Central memory CD8-positive, alpha-beta T cell (primary cell): ENCODE measurements around the gene EFEMP2.

Source experiments
- ATAC-seq: fragments of 150-1000 bp; cut with Tn5 transposase; replicated peaks from 2 replicates; pipeline ENCODE4 v1.10.0; 2022; ENCODE audit warnings: mild to moderate bottlenecking, moderate FRiP score, moderate number of reproducible peaks; ENCODE audit not compliant: poor library complexity, severe bottlenecking; ENCODE audit errors: extremely low read depth
- DNase-seq, 2 donors: peaks; one replicate each; pipeline ENCODE4 v3.0.0; 2021; ENCODE audit warnings: low spot score in 2 of 2
- H3K27ac Mint-ChIP-seq: one replicate; pipeline ENCODE4 v1.8.0; 2022; ENCODE audit warnings: low read depth, mild to moderate bottlenecking, moderate library complexity, mixed read lengths
- H3K27me3 Mint-ChIP-seq: one replicate; pipeline ENCODE4 v1.8.0; 2022; ENCODE audit warnings: mixed read lengths
- H3K36me3 Mint-ChIP-seq: one replicate; pipeline ENCODE4 v1.8.0; 2022; ENCODE audit warnings: mild to moderate bottlenecking, moderate library complexity, mixed read lengths; ENCODE audit not compliant: insufficient read depth
- H3K4me1 Mint-ChIP-seq: one replicate; pipeline ENCODE4 v1.8.0; 2022; ENCODE audit warnings: mixed read lengths
- H3K4me3 Mint-ChIP-seq: one replicate; pipeline ENCODE4 v1.8.0; 2022; ENCODE audit warnings: mild to moderate bottlenecking, moderate library complexity, mixed read lengths
- H3K9me3 Mint-ChIP-seq: one replicate; pipeline ENCODE4 v1.8.0; 2022; ENCODE audit warnings: mixed read lengths

EFEMP2 gene

GRCh38 chr11:65872586-65873317 lies at the start of gene EFEMP2:
TSS of gene EFEMP2 (minus strand) at chr11:65872800. CDS start at chr11:65872354, 446 bp downstream.
- no peaks in the 10 kb centered on the region for H3K27me3 Mint-ChIP-seq
- peaks cover 27% of the 10 kb centered on the region for H3K4me1 Mint-ChIP-seq
- peak within 1 kb of the TSS; percentile 86 for H3K4me3 Mint-ChIP-seq
- H3K9me3 Mint-ChIP-seq: no peaks in the 10 kb centered on the region
- DNase-seq: no peak
- peaks cover 8% of the 10 kb centered on the region for H3K36me3 Mint-ChIP-seq
- peak within 1 kb of the TSS; percentile 91 for H3K27ac Mint-ChIP-seq
- peak; percentile 3 for ATAC-seq

- no peak overlapping the region for H3K27ac Mint-ChIP-seq
- no peaks in the 10 kb centered on the region for H3K9me3 Mint-ChIP-seq
- ATAC-seq: no peak
- H3K27me3 Mint-ChIP-seq: no peaks in the 10 kb centered on the region
- no peak for DNase-seq
- H3K4me1 Mint-ChIP-seq: peaks cover 13% of the 10 kb centered on the region
- H3K4me3 Mint-ChIP-seq: no peak overlapping the region
- H3K36me3 Mint-ChIP-seq: peaks cover 14% of the 10 kb centered on the region
These were observed 49.3 kb upstream of the EFEMP2 start for GRCh38 chr11:65921876-65922275.

- no peak for DNase-seq
- Mint-ChIP-seq H3K27ac (no peak overlapping the region), H3K9me3 (no peaks in the 10 kb centered on the region), H3K27me3 (no peaks in the 10 kb centered on the region), H3K36me3 (peaks cover 17% of the 10 kb centered on the region), H3K4me1 (peaks cover 20% of the 10 kb centered on the region), H3K4me3 (peak overlapping the region; percentile 91)
- ATAC-seq: no peak
These were observed 48.5 kb upstream of the EFEMP2 start for GRCh38 chr11:65921033-65921555.

- peak overlapping the region; percentile 91 for H3K4me3 Mint-ChIP-seq
- peak overlapping the region; percentile 80 for H3K27ac Mint-ChIP-seq
These were observed 47.8 kb upstream of the EFEMP2 start for GRCh38 chr11:65920372-65920802.

GRCh38 chr11:65919573-65920371 lies 47.2 kb upstream of the EFEMP2 start:
- Mint-ChIP-seq H3K4me1 (peaks cover 27% of the 10 kb centered on the region), H3K27me3 (no peaks in the 10 kb centered on the region), H3K9me3 (no peaks in the 10 kb centered on the region), H3K36me3 (peaks cover 17% of the 10 kb centered on the region), H3K27ac (peak overlapping the region; percentile 80), H3K4me3 (peak overlapping the region; percentile 91)
- peak; percentile 21 to 37 for DNase-seq
- peak; percentile 20 for ATAC-seq

More at GRCh38 chr11:65920372-65920802, 47.8 kb upstream of the EFEMP2 start:
- H3K9me3 Mint-ChIP-seq: no peaks in the 10 kb centered on the region
- DNase-seq (no peak), ATAC-seq (no peak)
- H3K36me3 Mint-ChIP-seq: peaks cover 17% of the 10 kb centered on the region
- H3K4me1 Mint-ChIP-seq: peaks cover 21% of the 10 kb centered on the region
- no peaks in the 10 kb centered on the region for H3K27me3 Mint-ChIP-seq

- H3K4me1 Mint-ChIP-seq: peaks cover 33% of the 10 kb centered on the region
- no peaks in the 10 kb centered on the region for H3K27me3 Mint-ChIP-seq
- no peaks in the 10 kb centered on the region for H3K9me3 Mint-ChIP-seq
- ATAC-seq: peak; percentile 97
- H3K27ac Mint-ChIP-seq: peak within 1 kb of the TSS; percentile 80
- H3K4me3 Mint-ChIP-seq: peak within 1 kb of the TSS; percentile 91
- peak; percentile 86 to 96 for DNase-seq
- peaks cover 17% of the 10 kb centered on the region for H3K36me3 Mint-ChIP-seq
These were observed 46.6 kb upstream of the EFEMP2 start, which contains the start of gene DRAP1 for GRCh38 chr11:65919141-65919572. TSS of gene DRAP1 (plus strand) at chr11:65919426. CDS start at chr11:65919502, 76 bp downstream.

- H3K9me3 Mint-ChIP-seq: no peaks in the 10 kb centered on the region
- H3K4me1 Mint-ChIP-seq: peaks cover 33% of the 10 kb centered on the region
- peak within 1 kb of the TSS; percentile 80 for H3K27ac Mint-ChIP-seq
- peaks cover 17% of the 10 kb centered on the region for H3K36me3 Mint-ChIP-seq
- H3K4me3 Mint-ChIP-seq: peak within 1 kb of the TSS; percentile 91
- peak; percentile 67 for ATAC-seq
- H3K27me3 Mint-ChIP-seq: no peaks in the 10 kb centered on the region
- DNase-seq: peak in 1 of 2 donors; percentile 40
These were observed 45.9 kb upstream of the EFEMP2 start, which contains the start of gene C11orf68 for GRCh38 chr11:65918211-65919140. TSS of gene C11orf68 (minus strand) at chr11:65919062. CDS start at chr11:65919031, 31 bp downstream.

GRCh38 chr11:65917434-65918210 lies 45.0 kb upstream of the EFEMP2 start:
- H3K36me3 Mint-ChIP-seq: peaks cover 17% of the 10 kb centered on the region
- H3K4me1 Mint-ChIP-seq: peaks cover 33% of the 10 kb centered on the region

GRCh38 chr11:65917077-65917433 lies 44.5 kb upstream of the EFEMP2 start:
- H3K9me3 Mint-ChIP-seq: no peaks in the 10 kb centered on the region
- DNase-seq (no peak), ATAC-seq (no peak)
- H3K4me1 Mint-ChIP-seq: peaks cover 33% of the 10 kb centered on the region
- peak overlapping the region; percentile 15 for H3K27ac Mint-ChIP-seq
- peak overlapping the region; percentile 91 for H3K4me3 Mint-ChIP-seq
- H3K36me3 Mint-ChIP-seq: peaks cover 17% of the 10 kb centered on the region
- no peaks in the 10 kb centered on the region for H3K27me3 Mint-ChIP-seq

More at GRCh38 chr11:65917434-65918210, 45.0 kb upstream of the EFEMP2 start:
- Mint-ChIP-seq H3K27me3 (no peaks in the 10 kb centered on the region), H3K9me3 (no peaks in the 10 kb centered on the region), H3K4me3 (peak overlapping the region; percentile 91), H3K27ac (peak overlapping the region; percentile 15)
- ATAC-seq (no peak), DNase-seq (no peak)

GRCh38 chr11:65916391-65916790 lies 43.8 kb upstream of the EFEMP2 start:
- no peak for DNase-seq
- peak overlapping the region; percentile 91 for H3K4me3 Mint-ChIP-seq
- H3K4me1 Mint-ChIP-seq: peaks cover 33% of the 10 kb centered on the region
- H3K36me3 Mint-ChIP-seq: peaks cover 13% of the 10 kb centered on the region
- H3K27ac Mint-ChIP-seq: peak overlapping the region; percentile 15
- ATAC-seq: no peak
- peaks cover 6% of the 10 kb centered on the region for H3K27me3 Mint-ChIP-seq
- no peaks in the 10 kb centered on the region for H3K9me3 Mint-ChIP-seq

- Mint-ChIP-seq H3K9me3 (no peaks in the 10 kb centered on the region), H3K4me1 (peaks cover 33% of the 10 kb centered on the region), H3K27ac (no peak overlapping the region), H3K27me3 (peaks cover 8% of the 10 kb centered on the region), H3K36me3 (peaks cover 13% of the 10 kb centered on the region), H3K4me3 (peak overlapping the region; percentile 91)
- DNase-seq: no peak
- ATAC-seq: no peak
These were observed 43.2 kb upstream of the EFEMP2 start for GRCh38 chr11:65915821-65916251.
